Fibroblast of villous mesenchyme (primary cell): ENCODE results near the gene NECTIN1. TPM values are rescaled to one million over a fixed set of nuclear protein-coding genes. Genes with fewer than 3 reads are reported as not detected.
A peak's percentile ranks its signal among the peaks of the same experiment; 100 is the strongest.

Experiments used
- DNase-seq: peaks from one replicate; pipeline ENCODE4 v3.0.0-alpha.2; 2010; ENCODE audit warnings: low read depth
- H3K4me3 ChIP-seq: 2 replicates; pipeline ENCODE4 v1.5.1; 2011; ENCODE audit warnings: low read depth, mild to moderate bottlenecking, low read length
- CTCF ChIP-seq: IDR thresholded peaks from 2 replicates; pipeline ENCODE4 v1.5.1; 2012; ENCODE audit warnings: low read depth, mild to moderate bottlenecking, low read length; ENCODE audit not compliant: insufficient read depth
- total RNA-seq: library from RNA; depleted of rRNA; stranded (reverse); fragments of >200 nt; gene quantifications from 2 replicates; pipeline ENCODE4 v1.2.3, GENCODE V29; 2012

Gene NECTIN1
- total RNA-seq, 1 donor = 3.9 TPM

GRCh38 chr11:119734788-119735187, 5.8 kb upstream of the NECTIN1 start:
- TF ChIP-seq CTCF = no peak
- no peak overlapping the region for H3K4me3 ChIP-seq
- no peak for DNase-seq

GRCh38 chr11:119730789-119731386, 1.9 kb upstream of the NECTIN1 start:
- DNase-seq = no peak
- no peak for TF ChIP-seq CTCF
- no peak overlapping the region for H3K4me3 ChIP-seq

DNA sequence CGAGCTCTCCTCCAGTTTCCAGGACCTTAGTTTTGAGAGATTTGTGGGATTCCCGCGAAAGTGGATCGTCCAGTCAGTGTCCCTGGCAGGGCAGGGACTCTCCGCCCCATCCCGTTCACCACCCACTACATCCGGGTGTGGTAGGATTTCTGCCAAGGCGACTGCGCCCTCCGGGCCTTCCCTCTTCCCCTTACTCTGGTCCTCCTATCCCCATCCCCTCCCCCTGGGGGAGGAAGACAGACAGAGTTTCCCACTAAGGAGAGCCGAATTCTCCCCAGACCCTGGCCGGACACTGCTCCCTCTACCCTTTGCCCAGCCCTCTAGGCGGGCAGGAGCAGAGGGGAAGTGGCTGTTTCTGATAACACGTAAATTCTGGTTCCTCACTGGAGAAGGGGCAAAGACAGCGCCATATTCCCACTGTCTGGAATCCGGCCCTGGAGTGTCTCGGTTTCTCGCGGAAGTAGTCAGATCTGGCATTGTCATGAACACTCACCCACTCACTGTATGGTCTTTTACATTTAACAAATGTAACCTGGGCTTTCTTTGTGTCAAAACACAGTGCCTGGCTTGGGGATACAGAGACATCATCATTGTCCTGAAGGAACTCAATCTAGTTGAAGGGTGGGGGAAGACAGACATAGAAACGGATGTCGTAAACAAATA, 1.1 kb upstream of the NECTIN1 start:
- peak; percentile 59 for DNase-seq
- TF ChIP-seq CTCF = no peak
- peak overlapping the region; percentile 75 for H3K4me3 ChIP-seq

DNA sequence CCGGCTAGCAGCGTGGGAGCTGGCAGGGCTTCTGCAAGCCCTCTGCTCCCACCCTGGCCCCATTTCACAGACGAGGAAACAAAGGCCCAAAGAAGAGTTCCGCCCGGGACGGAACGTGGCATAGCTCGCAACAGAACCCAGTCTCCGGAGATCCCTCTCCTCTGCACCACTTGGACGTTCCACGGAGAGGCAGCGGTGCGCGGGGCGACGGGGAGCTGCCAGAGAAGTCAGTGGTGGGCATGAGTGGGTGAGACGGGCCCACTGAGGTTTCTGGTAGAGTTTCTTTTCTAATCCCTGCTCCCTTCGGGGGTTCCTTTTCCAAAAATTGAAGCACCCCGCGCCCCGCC, 554 bp upstream of the NECTIN1 start:
- no peak for TF ChIP-seq CTCF
- no peak for DNase-seq

GRCh38 chr11:119728211-119728626, 781 bp downstream of the NECTIN1 start:
- DNase-seq = no peak
- H3K4me3 ChIP-seq = peak overlapping the region; percentile 75
- TF ChIP-seq CTCF = no peak

More for the DNA sequence above, 554 bp upstream of the NECTIN1 start:
- peak overlapping the region; percentile 75 for H3K4me3 ChIP-seq

DNA sequence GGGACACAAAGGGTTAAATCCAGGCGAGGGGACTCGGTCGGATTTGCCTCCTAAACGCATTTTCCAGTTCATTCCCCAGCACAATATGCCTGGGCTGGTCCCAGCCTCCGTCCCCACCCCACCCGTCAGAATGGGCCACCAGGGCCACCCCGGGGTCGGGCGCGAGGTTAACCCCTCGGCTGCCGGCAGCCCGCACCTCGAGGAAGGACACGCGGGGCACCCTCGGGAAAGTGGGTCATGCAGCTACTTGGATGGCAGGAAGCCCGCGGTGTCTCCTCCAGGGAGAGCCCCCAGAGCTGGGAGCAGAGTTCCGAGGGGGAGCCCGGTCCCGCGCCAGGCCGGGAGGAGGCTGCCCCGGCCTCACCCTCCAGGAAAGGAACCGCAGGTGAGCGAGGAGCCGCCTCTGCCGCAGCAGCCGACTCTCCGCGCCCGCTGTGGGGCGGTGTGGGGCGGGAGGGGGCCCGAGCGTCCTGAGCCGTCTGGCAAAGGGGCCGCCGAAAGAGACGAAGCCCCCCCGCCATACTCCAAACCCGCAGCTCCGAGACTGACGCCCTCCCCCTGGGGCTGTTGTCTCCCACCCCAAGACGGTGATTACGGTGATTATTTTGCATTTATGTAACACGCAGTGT, 1.4 kb downstream of the NECTIN1 start:
- no peak for DNase-seq
- peak; percentile 14 for TF ChIP-seq CTCF
- H3K4me3 ChIP-seq = peak overlapping the region; percentile 75
